Right lung (tissue), 5 donors: ENCODE results near the gene FAAP20. TPM values are rescaled to one million over a fixed set of nuclear protein-coding genes. Genes with fewer than 3 reads are reported as not detected.

Experiments used
- DNase-seq, 2 donors: peaks; one replicate each; pipeline ENCODE4 v3.0.0-alpha.2; 2013
- polyA plus RNA-seq, 5 donors: library from polyadenylated mRNA; unstranded; fragments of 120-200 nt; gene quantifications; one replicate each; pipeline versions ENCODE4 v1.2.1 to v1.2.3, GENCODE V29; 2013; ENCODE audit warnings: inconsistent platforms in 1 of 5, low replicate concordance in 1 of 5; ENCODE audit not compliant: insufficient read length in 5 of 5, insufficient read depth in 1 of 5

FAAP20 gene
- polyA plus RNA-seq, 5 donors, result 23.2 to 79.0 (median 38.8) TPM

- peak; percentile 95 to 96 for DNase-seq
These were observed 18.2 kb upstream of the FAAP20 start for GRCh38 chr1:2212532-2213491.

GRCh38 chr1:2212274-2212531, 17.6 kb upstream of the FAAP20 start:
- no peak for DNase-seq

GRCh38 chr1:2210786-2211185, 16.2 kb upstream of the FAAP20 start:
- DNase-seq, result no peak

- no peak for DNase-seq
These were observed 15.6 kb upstream of the FAAP20 start for GRCh38 chr1:2210084-2210653.

- no peak for DNase-seq
These were observed 15.0 kb upstream of the FAAP20 start for GRCh38 chr1:2209400-2210083.

GRCh38 chr1:2208309-2209239, 14.0 kb upstream of the FAAP20 start:
- DNase-seq, result peak in 1 of 2 donors; percentile 74

- DNase-seq, result no peak
These were observed 12.4 kb upstream of the FAAP20 start for GRCh38 chr1:2206813-2207487.

GRCh38 chr1:2205191-2205952, 10.8 kb upstream of the FAAP20 start:
- DNase-seq, result peak; percentile 91 to 92

GRCh38 chr1:2204415-2205190, 10.0 kb upstream of the FAAP20 start:
- peak; percentile 77 to 79 for DNase-seq

GRCh38 chr1:2203671-2204414, 9.3 kb upstream of the FAAP20 start:
- DNase-seq, result no peak

GRCh38 chr1:2202843-2203601, 8.4 kb upstream of the FAAP20 start:
- no peak for DNase-seq

GRCh38 chr1:2202008-2202575, 7.5 kb upstream of the FAAP20 start:
- DNase-seq, result no peak

- DNase-seq, result no peak
These were observed 6.5 kb upstream of the FAAP20 start for GRCh38 chr1:2201062-2201461.

GRCh38 chr1:2200308-2200943, 5.9 kb upstream of the FAAP20 start:
- DNase-seq, result no peak

GRCh38 chr1:2199042-2199810, 4.7 kb upstream of the FAAP20 start:
- peak; percentile 87 to 88 for DNase-seq

GRCh38 chr1:2198571-2198970, 4.0 kb upstream of the FAAP20 start:
- no peak for DNase-seq
